Prostate gland (tissue), 2 donors: Measurements from ENCODE around the gene HTR1D. TPM values are rescaled to one million over a fixed set of nuclear protein-coding genes. Genes with fewer than 3 reads are reported as not detected.
"Not testable (repeated sequence)": the region's sequence is repeated elsewhere in the genome, so short reads cannot be mapped to it uniquely, and the experiment has no call there.

Experiments
- DNase-seq: peaks from one replicate; pipeline ENCODE4 v3.0.0-alpha.2; 2019; ENCODE audit warnings: low spot score
- H3K27ac ChIP-seq, 2 donors: fragments of 200-600 bp; sonication (generic); 2 replicates each; pipeline ENCODE4 v1.5.1; 2017 to 2019
- H3K27me3 ChIP-seq: fragments of 200-600 bp; sonication (generic); replicated peaks from 2 replicates; pipeline ENCODE4 v1.5.1; 2019; ENCODE audit not compliant: insufficient read depth
- H3K36me3 ChIP-seq, 2 donors: fragments of 200-600 bp; sonication (generic); 1 replicate in 1 of 2; 2 replicates in 1 of 2; pipeline versions ENCODE4 v1.5.1 to v1.8.1; 2017 to 2019
- H3K4me1 ChIP-seq: fragments of 200-600 bp; sonication (generic); replicated peaks from 2 replicates; pipeline ENCODE4 v1.5.1; 2019
- H3K4me3 ChIP-seq, 2 donors: fragments of 200-600 bp; sonication (generic); 2 replicates each; pipeline ENCODE4 v1.5.1; 2017 to 2019
- H3K9me3 ChIP-seq: fragments of 200-600 bp; sonication (generic); 2 replicates; pipeline ENCODE4 v1.5.1; 2017
- POLR2A ChIP-seq: fragments of 450-650 bp; IDR thresholded peaks from one replicate; pipeline ENCODE4 v1.6.1; 2016; ENCODE audit warnings: antibody characterized with exemption, mild to moderate bottlenecking
- POLR2AphosphoS5 ChIP-seq: sonication (generic); formaldehyde crosslinking; IDR thresholded peaks from one replicate; pipeline ENCODE4 v1.6.1; 2017; ENCODE audit warnings: antibody characterized with exemption
- WGBS: methylation state at CpG from one replicate; pipeline ENCODE4 v1.1.5; 2018; 5-methylcytosine and 5-hydroxymethylcytosine counted together
- intact Hi-C: fragments of 100-400 bp; cut with DNase I; formaldehyde crosslinking; loops from one replicate; pipeline ENCODE4 v1.14.2; 2022
- total RNA-seq, 2 donors: library from RNA; depleted of rRNA; stranded (reverse); fragments of >200 nt; gene quantifications; one replicate each; pipeline ENCODE4 v1.1.0, GENCODE V29; 2016
- TF ChIP-seq, protein P1 (sequence below), 4 experiments: fragments of 200-600 bp in 2 of 4; fragments of 450-650 bp in 2 of 4; sonication (generic) in 2 of 4; IDR thresholded peaks; 1 replicate in 3 of 4; 2 replicates in 1 of 4; pipeline ENCODE4 v1.5.1; 2016 to 2019; ENCODE audit warnings: antibody characterized with exemption in 4 of 4, mild to moderate bottlenecking in 2 of 4, moderate library complexity in 2 of 4

HTR1D gene
- total RNA-seq, 2 donors from 2014 or later: 0.09 to 0.28 TPM

- H3K27me3 ChIP-seq: no peaks in the 10 kb centered on the region
- TF ChIP-seq, protein P1, sequence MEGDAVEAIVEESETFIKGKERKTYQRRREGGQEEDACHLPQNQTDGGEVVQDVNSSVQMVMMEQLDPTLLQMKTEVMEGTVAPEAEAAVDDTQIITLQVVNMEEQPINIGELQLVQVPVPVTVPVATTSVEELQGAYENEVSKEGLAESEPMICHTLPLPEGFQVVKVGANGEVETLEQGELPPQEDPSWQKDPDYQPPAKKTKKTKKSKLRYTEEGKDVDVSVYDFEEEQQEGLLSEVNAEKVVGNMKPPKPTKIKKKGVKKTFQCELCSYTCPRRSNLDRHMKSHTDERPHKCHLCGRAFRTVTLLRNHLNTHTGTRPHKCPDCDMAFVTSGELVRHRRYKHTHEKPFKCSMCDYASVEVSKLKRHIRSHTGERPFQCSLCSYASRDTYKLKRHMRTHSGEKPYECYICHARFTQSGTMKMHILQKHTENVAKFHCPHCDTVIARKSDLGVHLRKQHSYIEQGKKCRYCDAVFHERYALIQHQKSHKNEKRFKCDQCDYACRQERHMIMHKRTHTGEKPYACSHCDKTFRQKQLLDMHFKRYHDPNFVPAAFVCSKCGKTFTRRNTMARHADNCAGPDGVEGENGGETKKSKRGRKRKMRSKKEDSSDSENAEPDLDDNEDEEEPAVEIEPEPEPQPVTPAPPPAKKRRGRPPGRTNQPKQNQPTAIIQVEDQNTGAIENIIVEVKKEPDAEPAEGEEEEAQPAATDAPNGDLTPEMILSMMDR (IDR thresholded peaks at IDR 0.05): no peak
- no peak for TF ChIP-seq POLR2AphosphoS5
- no peak for TF ChIP-seq POLR2A
- intact Hi-C loops: no loop called here
- no peaks in the 10 kb centered on the region for H3K9me3 ChIP-seq
- no peak overlapping the region for H3K4me3 ChIP-seq
- no peaks in the 10 kb centered on the region for H3K36me3 ChIP-seq
- DNase-seq: peak; percentile 41
- WGBS: 20% methylated on average over 17 of the region's 17 CpGs
- H3K4me1 ChIP-seq: no peaks in the 10 kb centered on the region
- H3K27ac ChIP-seq: peak overlapping the region in 1 of 2 donors; percentile 13
These were observed 7.7 kb upstream of the HTR1D start for GRCh38 chr1:23224739-23225648.

DNA sequence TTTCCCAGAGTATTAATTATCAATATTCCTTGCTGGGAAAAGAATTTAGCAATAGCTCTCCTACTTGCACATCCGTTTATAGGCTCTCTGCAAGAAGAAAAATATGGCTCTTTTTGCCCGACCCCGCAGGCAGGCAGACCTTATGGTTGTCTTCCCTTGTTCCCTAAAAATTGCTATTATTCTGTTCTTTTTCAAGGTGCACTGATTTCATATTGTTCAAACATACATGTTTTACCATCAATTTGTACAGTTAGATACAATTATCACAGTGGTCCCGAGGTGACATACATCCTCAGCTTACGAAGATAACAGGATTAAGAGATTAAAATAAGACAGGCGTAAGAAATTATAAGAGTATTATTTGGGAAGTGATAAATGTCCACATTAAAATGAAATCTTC, 6.7 kb upstream of the HTR1D start:
- WGBS: 90% methylated on average over 6 of the region's 6 CpGs

GRCh38 chr1:23223490-23223951, 6.2 kb upstream of the HTR1D start:
- H3K27me3 ChIP-seq, DNase-seq, H3K4me3 ChIP-seq, H3K36me3 ChIP-seq, H3K4me1 ChIP-seq, H3K27ac ChIP-seq, H3K9me3 ChIP-seq, intact Hi-C loops: not testable (repeated sequence)
- WGBS: 82% methylated on average over 1 of the region's 1 CpG

More for the DNA sequence above, 6.7 kb upstream of the HTR1D start:
- DNase-seq, H3K4me3 ChIP-seq, H3K27ac ChIP-seq, H3K9me3 ChIP-seq, H3K36me3 ChIP-seq, H3K27me3 ChIP-seq, intact Hi-C loops, H3K4me1 ChIP-seq: not testable (repeated sequence)

- DNase-seq: no peak
- no peaks in the 10 kb centered on the region for H3K27me3 ChIP-seq
- TF ChIP-seq, protein P1 (IDR thresholded peaks at IDR 0.05): no peak
- TF ChIP-seq POLR2AphosphoS5 (no peak), POLR2A (no peak)
- H3K27ac ChIP-seq: no peak overlapping the region
- intact Hi-C loops: no loop called here
- 73% methylated on average over 3 of the region's 3 CpGs for WGBS
- H3K36me3 ChIP-seq: no peaks in the 10 kb centered on the region
- no peaks in the 10 kb centered on the region for H3K9me3 ChIP-seq
- H3K4me3 ChIP-seq: no peak overlapping the region
- no peaks in the 10 kb centered on the region for H3K4me1 ChIP-seq
These were observed 5.4 kb upstream of the HTR1D start for GRCh38 chr1:23222742-23223141.

DNA sequence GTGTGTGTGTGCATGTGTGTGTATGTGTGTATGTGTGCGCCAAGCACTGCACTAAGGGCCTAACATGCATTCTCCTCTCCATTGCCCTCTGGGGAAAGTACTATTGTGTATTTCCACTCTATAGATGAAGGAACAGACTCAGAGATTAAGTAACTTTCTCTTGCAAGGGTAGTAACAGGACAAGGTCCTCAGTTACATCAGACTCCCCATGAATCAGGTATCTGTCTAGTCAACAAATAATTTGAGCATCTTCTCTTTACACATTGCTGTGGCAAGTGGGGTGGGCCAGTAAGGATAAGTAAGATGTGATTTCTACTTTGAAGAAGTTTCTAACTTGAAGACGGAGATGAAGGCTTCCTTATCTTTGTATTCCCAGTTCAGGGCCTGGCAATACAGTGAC, 5.0 kb upstream of the HTR1D start:
- no peaks in the 10 kb centered on the region for H3K36me3 ChIP-seq
- H3K27ac ChIP-seq: no peak overlapping the region
- no peaks in the 10 kb centered on the region for H3K4me1 ChIP-seq
- no peaks in the 10 kb centered on the region for H3K27me3 ChIP-seq
- DNase-seq: no peak
- no peak overlapping the region for H3K4me3 ChIP-seq
- TF ChIP-seq, protein P1 (IDR thresholded peaks at IDR 0.05): no peak
- TF ChIP-seq POLR2AphosphoS5 (no peak), POLR2A (no peak)
- WGBS: 85% methylated on average over 2 of the region's 2 CpGs
- intact Hi-C loops: no loop called here
- no peaks in the 10 kb centered on the region for H3K9me3 ChIP-seq

DNA sequence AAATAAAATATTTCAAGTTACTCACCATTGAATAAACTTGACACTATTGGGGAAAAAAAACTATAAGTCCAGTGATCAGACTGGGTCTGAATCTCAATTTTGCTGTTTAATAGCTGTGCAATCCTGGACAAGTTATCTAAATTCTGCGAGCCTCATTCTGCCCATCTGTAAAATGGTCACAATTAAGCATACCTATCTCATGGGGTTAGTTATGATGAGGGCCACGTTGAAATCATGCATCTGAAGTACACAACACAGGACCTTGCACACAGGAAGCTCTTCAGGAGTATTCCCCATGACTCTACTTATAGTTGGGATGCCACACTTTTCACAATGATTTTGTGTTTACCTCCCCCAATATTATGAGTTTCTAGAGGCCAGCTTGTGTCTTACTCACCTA, 3.8 kb upstream of the HTR1D start:
- Histone ChIP-seq H3K36me3 (no peaks in the 10 kb centered on the region), H3K9me3 (no peaks in the 10 kb centered on the region), H3K27me3 (peaks cover 1% of the 10 kb centered on the region), H3K4me3 (no peak overlapping the region), H3K4me1 (no peaks in the 10 kb centered on the region), H3K27ac (no peak overlapping the region)
- no peak for DNase-seq
- WGBS: 83% methylated on average over 2 of the region's 2 CpGs
- TF ChIP-seq POLR2A (no peak), POLR2AphosphoS5 (no peak)
- TF ChIP-seq, protein P1 (IDR thresholded peaks at IDR 0.05): no peak
- intact Hi-C loops: no loop called here
